A673 (cell line): ENCODE measurements around the gene POC5. TPM values are rescaled to one million over a fixed set of nuclear protein-coding genes. Genes with fewer than 3 reads are reported as not detected.

Experiments used
- BruUV-seq: library from RNA; stranded (reverse); fragments of 400-500 nt; replicated peaks from 2 replicates; lab custom pipeline; 2021; lab: Mats Ljungman, UMichigan
- CTCF ChIA-PET: fragments of 300-600 bp; sonication (Branson Sonifier 250); formaldehyde crosslinking; loops from one replicate; lab custom pipeline; 2022; ENCODE audit warnings: antibody characterized with exemption; lab: Charles Lee
- POLR2A ChIA-PET: fragments of 300-600 bp; sonication (Branson Sonifier 250); formaldehyde crosslinking; loops from one replicate; lab custom pipeline; 2022; ENCODE audit warnings: antibody characterized with exemption; ENCODE audit not compliant: low non-redundant PET; lab: Charles Lee
- DNase-seq: peaks from one replicate; pipeline ENCODE4 v3.0.0-alpha.2; 2015; ENCODE audit warnings: low spot score
- H3K27ac ChIP-seq: fragments of 200-600 bp; sonication (generic); 2 replicates; pipeline ENCODE4 v1.5.1; 2016; ENCODE audit warnings: mixed run types, low read depth, mild to moderate bottlenecking, mixed read lengths, antibody characterized with exemption, low read length; ENCODE audit not compliant: poor library complexity, severe bottlenecking
- H3K27me3 ChIP-seq: fragments of 200-600 bp; sonication (generic); replicated peaks from 2 replicates; pipeline ENCODE4 v1.6.1; 2017; ENCODE audit warnings: mixed run types, low read depth, mild to moderate bottlenecking, mixed read lengths, antibody characterized with exemption, low read length; ENCODE audit not compliant: insufficient read depth, poor library complexity
- H3K36me3 ChIP-seq: fragments of 200-600 bp; sonication (generic); 2 replicates; pipeline ENCODE4 v1.6.1; 2016; ENCODE audit warnings: mixed run types, mild to moderate bottlenecking, mixed read lengths, antibody characterized with exemption, low read length; ENCODE audit not compliant: insufficient read depth, poor library complexity, severe bottlenecking
- H3K4me1 ChIP-seq: fragments of 200-600 bp; sonication (generic); 2 replicates; pipeline ENCODE4 v1.6.1; 2017; ENCODE audit warnings: mixed run types, mild to moderate bottlenecking, mixed read lengths, antibody characterized with exemption, low read length; ENCODE audit not compliant: insufficient read depth, poor library complexity, severe bottlenecking
- H3K4me3 ChIP-seq: fragments of 200-600 bp; sonication (generic); 2 replicates; pipeline ENCODE4 v1.5.1; 2016; ENCODE audit warnings: low read depth, mixed run types, mild to moderate bottlenecking, mixed read lengths, low read length; ENCODE audit not compliant: poor library complexity, severe bottlenecking
- H3K9me3 ChIP-seq: fragments of 200-600 bp; sonication (generic); 2 replicates; pipeline ENCODE4 v1.6.1; 2016; ENCODE audit warnings: mixed run types, low read depth, mild to moderate bottlenecking, mixed read lengths, antibody characterized with exemption, low read length; ENCODE audit not compliant: poor library complexity, severe bottlenecking
- EZH2 ChIP-seq: fragments of 200-600 bp; sonication (generic); IDR thresholded peaks from 2 replicates; pipeline ENCODE4 v1.6.1; 2017; ENCODE audit warnings: borderline replicate concordance, low read depth, mild to moderate bottlenecking, mixed read lengths, antibody characterized with exemption, low read length; ENCODE audit not compliant: poor library complexity, severe bottlenecking
- intact Hi-C: fragments of 100-400 bp; cut with micrococcal nuclease; formaldehyde crosslinking; loops from one replicate; pipeline ENCODE4 v1.10.0; 2022; ENCODE audit not compliant: unreplicated experiment
- total RNA-seq: library from RNA; stranded (reverse); gene quantifications from 2 replicates; pipeline ENCODE4 v1.2.3, GENCODE V29; 2021
- TF ChIP-seq, protein P1 (sequence below): fragments of 300-800, 200-600 bp; sonication (generic); conservative IDR thresholded peaks from 2 replicates; pipeline ENCODE4 v1.5.1; 2017; ENCODE audit warnings: low read depth, mild to moderate bottlenecking, antibody characterized with exemption, low read length, moderate library complexity, mixed read lengths

POC5 gene
- total RNA-seq, 1 experiment from 2014 or later = 28.5 TPM

DNA sequence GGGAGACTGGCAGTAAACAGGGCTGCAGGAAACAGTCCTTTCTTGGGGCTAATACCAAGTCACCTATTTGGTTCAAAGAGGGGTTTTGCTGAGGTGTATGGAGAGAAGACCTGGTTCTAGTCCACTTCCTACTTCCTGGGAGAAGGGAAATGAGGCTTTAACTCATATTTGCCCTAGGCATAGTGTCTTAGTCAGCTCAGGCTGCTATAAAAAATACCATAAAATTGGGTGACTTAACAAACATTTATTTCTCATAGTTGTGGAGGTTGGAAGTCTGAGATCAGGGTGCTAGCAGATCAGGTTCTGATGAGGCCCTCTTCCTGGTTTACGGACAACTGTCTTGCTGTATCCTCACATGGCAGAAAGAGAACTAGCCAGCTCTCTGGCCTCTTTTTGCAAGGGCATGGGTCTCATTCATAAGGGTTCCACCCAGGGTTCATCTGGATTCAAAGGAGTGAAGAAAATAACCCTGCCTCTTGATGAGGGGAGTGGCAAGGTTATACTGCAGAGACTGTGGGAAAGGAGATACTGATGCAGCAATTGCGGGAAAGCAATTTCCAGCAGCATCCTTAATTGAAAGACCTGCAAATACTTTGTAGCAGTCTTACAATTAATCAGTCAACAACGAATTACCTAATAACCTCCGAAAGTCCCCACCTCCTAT, 65.5 kb downstream of the POC5 start:
- no peaks in the 10 kb centered on the region for H3K36me3 ChIP-seq
- no peak overlapping the region for H3K27ac ChIP-seq
- intact Hi-C loops = no loop called here
- TF ChIP-seq EZH2 = no peak
- TF ChIP-seq, protein P1, sequence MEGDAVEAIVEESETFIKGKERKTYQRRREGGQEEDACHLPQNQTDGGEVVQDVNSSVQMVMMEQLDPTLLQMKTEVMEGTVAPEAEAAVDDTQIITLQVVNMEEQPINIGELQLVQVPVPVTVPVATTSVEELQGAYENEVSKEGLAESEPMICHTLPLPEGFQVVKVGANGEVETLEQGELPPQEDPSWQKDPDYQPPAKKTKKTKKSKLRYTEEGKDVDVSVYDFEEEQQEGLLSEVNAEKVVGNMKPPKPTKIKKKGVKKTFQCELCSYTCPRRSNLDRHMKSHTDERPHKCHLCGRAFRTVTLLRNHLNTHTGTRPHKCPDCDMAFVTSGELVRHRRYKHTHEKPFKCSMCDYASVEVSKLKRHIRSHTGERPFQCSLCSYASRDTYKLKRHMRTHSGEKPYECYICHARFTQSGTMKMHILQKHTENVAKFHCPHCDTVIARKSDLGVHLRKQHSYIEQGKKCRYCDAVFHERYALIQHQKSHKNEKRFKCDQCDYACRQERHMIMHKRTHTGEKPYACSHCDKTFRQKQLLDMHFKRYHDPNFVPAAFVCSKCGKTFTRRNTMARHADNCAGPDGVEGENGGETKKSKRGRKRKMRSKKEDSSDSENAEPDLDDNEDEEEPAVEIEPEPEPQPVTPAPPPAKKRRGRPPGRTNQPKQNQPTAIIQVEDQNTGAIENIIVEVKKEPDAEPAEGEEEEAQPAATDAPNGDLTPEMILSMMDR = no peak
- no peak for DNase-seq
- no peak overlapping the region for H3K4me3 ChIP-seq
- BruUV-seq = no TSS peak
- POLR2A ChIA-PET = no interaction called here
- no peaks in the 10 kb centered on the region for H3K4me1 ChIP-seq
- H3K9me3 ChIP-seq = no peaks in the 10 kb centered on the region
- CTCF ChIA-PET = no interaction called here
- no peaks in the 10 kb centered on the region for H3K27me3 ChIP-seq

DNA sequence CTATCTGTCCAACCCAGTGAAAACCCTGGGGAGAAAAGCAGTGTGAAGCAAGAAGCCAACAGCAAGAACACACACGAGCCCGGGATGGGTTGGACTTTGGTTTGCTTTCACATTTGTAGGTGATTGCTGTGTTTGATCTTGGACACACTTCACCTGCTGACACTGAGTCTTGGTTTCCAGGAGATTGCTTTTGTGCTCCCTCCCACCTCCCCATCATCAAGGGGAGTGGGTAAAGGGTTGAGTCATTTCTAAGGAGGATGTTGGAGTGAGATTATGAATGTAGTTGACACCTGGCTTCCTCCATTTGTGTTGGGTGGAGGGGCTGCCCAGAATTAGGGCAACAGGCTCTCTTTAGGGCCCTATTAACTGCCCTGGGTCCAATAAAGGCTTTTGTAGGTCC, 68.5 kb downstream of the POC5 start:
- TF ChIP-seq EZH2 = no peak
- TF ChIP-seq, protein P1 = no peak
- POLR2A ChIA-PET = no interaction called here
- Histone ChIP-seq H3K4me1 (no peaks in the 10 kb centered on the region), H3K36me3 (no peaks in the 10 kb centered on the region), H3K27me3 (no peaks in the 10 kb centered on the region), H3K9me3 (no peaks in the 10 kb centered on the region), H3K27ac (no peak overlapping the region), H3K4me3 (no peak overlapping the region)
- intact Hi-C loops = no loop called here
- CTCF ChIA-PET = no interaction called here
- no peak for DNase-seq
- no TSS peak for BruUV-seq

DNA sequence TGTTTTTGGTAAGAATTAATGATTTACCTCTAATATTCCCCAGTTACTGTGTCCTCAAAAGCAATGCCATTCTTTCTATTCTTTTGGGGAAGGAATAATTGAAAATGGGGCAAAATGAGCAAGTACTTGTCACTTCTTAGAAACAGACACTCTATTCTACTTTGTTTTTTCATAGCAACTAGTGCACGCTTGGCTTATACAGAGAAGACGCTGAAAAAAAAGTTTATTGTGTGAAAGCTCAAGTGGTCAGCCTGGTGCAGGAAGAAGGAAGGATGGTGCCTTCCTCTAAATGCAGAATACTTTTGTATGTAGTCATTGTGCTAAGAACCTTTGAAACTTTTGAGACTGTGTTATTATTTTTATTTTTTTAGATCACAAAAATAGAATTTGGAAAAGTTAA, 76.4 kb downstream of the POC5 start:
- ChIA-PET POLR2A (no interaction called here), CTCF (no interaction called here)
- Histone ChIP-seq H3K27me3 (no peaks in the 10 kb centered on the region), H3K9me3 (no peaks in the 10 kb centered on the region), H3K4me3 (no peak overlapping the region), H3K27ac (no peak overlapping the region), H3K36me3 (no peaks in the 10 kb centered on the region), H3K4me1 (no peaks in the 10 kb centered on the region)
- no TSS peak for BruUV-seq
- no peak for TF ChIP-seq EZH2
- intact Hi-C loops = no loop called here
- DNase-seq = no peak

DNA sequence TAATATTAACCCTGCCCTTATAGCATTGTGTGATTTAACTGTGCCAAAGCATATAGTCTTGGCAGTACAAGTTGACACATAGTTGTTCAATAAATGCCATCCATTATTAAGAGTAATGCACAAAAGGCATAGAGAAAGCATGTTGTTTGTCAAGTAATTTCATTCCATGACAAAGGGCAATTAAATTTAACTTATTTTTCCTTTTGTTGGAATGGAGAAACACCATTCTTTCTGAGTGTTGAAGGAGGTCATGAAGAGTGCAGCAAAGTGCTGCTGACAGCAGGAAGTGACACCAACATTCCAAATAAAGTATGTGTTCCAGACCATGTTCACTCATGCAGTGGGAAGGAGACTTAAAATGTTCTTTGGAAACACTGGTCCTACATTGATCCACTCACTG, 76.8 kb downstream of the POC5 start:
- H3K9me3 ChIP-seq = no peaks in the 10 kb centered on the region
- no peaks in the 10 kb centered on the region for H3K4me1 ChIP-seq
- H3K27ac ChIP-seq = no peak overlapping the region
- CTCF ChIA-PET = no interaction called here
- DNase-seq = peak; percentile 45
- POLR2A ChIA-PET = no interaction called here
- no peak overlapping the region for H3K4me3 ChIP-seq
- H3K36me3 ChIP-seq = no peaks in the 10 kb centered on the region
- no peaks in the 10 kb centered on the region for H3K27me3 ChIP-seq
- TF ChIP-seq EZH2 = no peak
- TF ChIP-seq, protein P1 = no peak
- no TSS peak for BruUV-seq
- intact Hi-C loops = no loop called here
